SK-N-MC (cell line): Measurements from ENCODE around the gene RAPGEF2.

Experiments used
- EZH2 ChIP-seq: fragments of 200-600 bp; sonication (generic); IDR thresholded peaks from one replicate; pipeline ENCODE4 v1.6.1; 2017; ENCODE audit warnings: antibody characterized with exemption
- POLR2AphosphoS5 ChIP-seq: IDR thresholded peaks from 2 replicates; pipeline ENCODE4 v1.6.1; 2012; ENCODE audit warnings: mild to moderate bottlenecking, low read depth, low read length, borderline replicate concordance

DNA sequence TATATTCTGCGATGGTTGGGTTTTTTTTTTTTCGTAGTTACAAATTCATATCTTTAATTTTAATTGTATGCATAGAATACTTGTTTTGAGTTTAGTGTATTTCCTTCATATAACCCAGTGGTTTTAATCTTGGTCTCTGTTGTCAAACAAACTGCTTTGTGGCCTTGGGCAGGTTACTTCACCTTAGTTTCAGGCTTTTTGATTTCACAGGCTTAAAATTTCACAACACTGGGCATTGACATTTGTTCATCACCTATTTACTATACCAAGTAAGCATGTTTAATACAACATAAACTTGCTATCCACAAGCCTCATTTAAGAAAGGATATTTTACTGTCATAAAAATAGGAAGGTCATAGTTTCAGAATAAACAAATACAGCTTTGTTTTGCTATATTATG is 14.7 kb downstream of the RAPGEF2 start:
- TF ChIP-seq POLR2AphosphoS5 (no peak), EZH2 (no peak)
